HCT116 (cell line): ENCODE results near the gene NEB. TPM values are rescaled to one million over a fixed set of nuclear protein-coding genes. Genes with fewer than 3 reads are reported as not detected.

Experiments used
- ATAC-seq: fragments of 200-7000 bp; cut with Tn5 transposase; 2 replicates; pipeline ENCODE4 v1.9.1; 2020; ENCODE audit warnings: mild to moderate bottlenecking, moderate library complexity
- BruUV-seq: library from RNA; stranded (reverse); fragments of 400-500 nt; replicated peaks from 2 replicates; lab custom pipeline; 2021; lab: Mats Ljungman, UMichigan
- CTCF ChIA-PET: fragments of 300-600 bp; sonication (Branson Sonifier 250); formaldehyde crosslinking; loops from one replicate; lab custom pipeline; 2021; ENCODE audit warnings: antibody characterized with exemption; lab: Charles Lee
- POLR2A ChIA-PET: fragments of 300-600, 350-600 bp; sonication (Branson Sonifier 250); formaldehyde crosslinking; loops from one replicate; lab custom pipeline; 2021; ENCODE audit warnings: antibody characterized with exemption; lab: Charles Lee
- RAD21 ChIA-PET, 2 experiments: fragments of 300-600 bp; sonication (Branson Sonifier 250); formaldehyde crosslinking; loops; one replicate each; lab custom pipeline; 2023; ENCODE audit warnings: low total read pairs in 2 of 2; ENCODE audit not compliant: uncharacterized antibody in 2 of 2, unreplicated experiment in 2 of 2, low non-redundant PET in 1 of 2; lab: Charles Lee
- DNase-seq: peaks from one replicate; pipeline ENCODE4 v3.0.0-alpha.2; 2010; ENCODE audit warnings: low read depth, low spot score
- H2AFZ ChIP-seq: fragments of 200-600 bp; shearing (Covaris generic), sonication (generic); 2 replicates; pipeline ENCODE4 v1.6.1; 2017; ENCODE audit warnings: low read depth, mixed run types, mixed read lengths, antibody characterized with exemption, low read length; ENCODE audit not compliant: poor library complexity, severe bottlenecking
- H3K27ac ChIP-seq: 2 replicates; pipeline ENCODE4 v1.5.1; 2012; ENCODE audit warnings: low read depth, low read length
- H3K27me3 ChIP-seq: fragments of 200-600 bp; sonication (generic); 2 replicates; pipeline ENCODE4 v1.6.1; 2016; ENCODE audit warnings: mixed run types, low read length, mixed read lengths; ENCODE audit not compliant: insufficient read depth
- H3K36me3 ChIP-seq, 2 experiments: fragments of 200-500 bp in 1 of 2; fragments of 200-600 bp in 1 of 2; sonication (Bioruptor generic) in 1 of 2; sonication (generic) in 1 of 2; 2 replicates each; pipeline versions ENCODE4 v1.5.1 to v1.6.1; 2014 to 2016; ENCODE audit warnings: low read length in 2 of 2, inconsistent platforms in 1 of 2, mixed read lengths in 1 of 2, mixed run types in 1 of 2; ENCODE audit not compliant: insufficient read depth in 2 of 2, control insufficient read depth in 1 of 2
- H3K4me1 ChIP-seq, 2 experiments: fragments of 200-600 bp in 1 of 2; sonication (generic) in 1 of 2; 2 replicates each; pipeline versions ENCODE4 v1.5.1 to v1.6.1; 2012 to 2017; ENCODE audit warnings: low read length in 2 of 2, inconsistent platforms in 1 of 2, mild to moderate bottlenecking in 1 of 2, mixed read lengths in 1 of 2, mixed run types in 1 of 2, moderate library complexity in 1 of 2; ENCODE audit not compliant: insufficient read depth in 2 of 2, control insufficient read depth in 1 of 2
- H3K4me2 ChIP-seq: fragments of 200-600 bp; sonication (generic); 2 replicates; pipeline ENCODE4 v1.6.1; 2017; ENCODE audit warnings: mixed run types, low read length, mixed read lengths
- H3K4me3 ChIP-seq, 2 experiments: fragments of 200-600 bp in 1 of 2; sonication (generic) in 1 of 2; replicated peaks in 1 of 2; 2 replicates each; pipeline ENCODE4 v1.5.1; 2011 to 2016; ENCODE audit warnings: low read length in 2 of 2, control low read depth in 1 of 2, low read depth in 1 of 2, mild to moderate bottlenecking in 1 of 2, mixed read lengths in 1 of 2, mixed run types in 1 of 2
- H3K79me2 ChIP-seq: fragments of 200-600 bp; sonication (generic); 2 replicates; pipeline ENCODE4 v1.6.1; 2017; ENCODE audit warnings: mild to moderate bottlenecking, mixed run types, low read length, moderate library complexity, mixed read lengths; ENCODE audit not compliant: insufficient read depth
- H3K9ac ChIP-seq: fragments of 200-600 bp; sonication (generic); 2 replicates; pipeline ENCODE4 v1.6.1; 2016; ENCODE audit warnings: low read length, mixed read lengths
- H3K9me2 ChIP-seq: fragments of 200-600 bp; sonication (generic), shearing (Covaris generic); 2 replicates; pipeline ENCODE4 v1.6.1; 2017; ENCODE audit warnings: mixed run types, mild to moderate bottlenecking, moderate library complexity; ENCODE audit not compliant: insufficient read depth
- H3K9me3 ChIP-seq, 2 experiments: fragments of 200-500 bp in 1 of 2; fragments of 200-600 bp in 1 of 2; sonication (Bioruptor generic) in 1 of 2; sonication (generic) in 1 of 2; 2 replicates each; pipeline ENCODE4 v1.6.1; 2014 to 2017; ENCODE audit warnings: low read length in 2 of 2, mixed read lengths in 2 of 2, inconsistent platforms in 1 of 2, low read depth in 1 of 2, mild to moderate bottlenecking in 1 of 2, mixed run types in 1 of 2, moderate library complexity in 1 of 2; ENCODE audit not compliant: control insufficient read depth in 1 of 2, insufficient read depth in 1 of 2
- H4K20me1 ChIP-seq: fragments of 200-600 bp; sonication (generic), shearing (Covaris generic); 2 replicates; pipeline ENCODE4 v1.6.1; 2017; ENCODE audit warnings: mixed run types, mild to moderate bottlenecking, moderate library complexity; ENCODE audit not compliant: insufficient read depth
- CBX3 ChIP-seq: IDR thresholded peaks from 2 replicates; pipeline ENCODE4 v1.6.1; 2012; ENCODE audit warnings: low read depth
- EGR1 ChIP-seq: IDR thresholded peaks from 2 replicates; pipeline ENCODE4 v1.6.1; 2012; ENCODE audit warnings: low read depth
- ELF1 ChIP-seq: IDR thresholded peaks from 2 replicates; pipeline ENCODE4 v1.6.1; 2012; ENCODE audit warnings: low read depth, borderline replicate concordance
- EZH2 ChIP-seq: fragments of 200-600 bp; sonication (generic); IDR thresholded peaks from 2 replicates; pipeline ENCODE4 v1.6.1; 2017; ENCODE audit warnings: antibody characterized with exemption, mixed run types
- JUND ChIP-seq: IDR thresholded peaks from 2 replicates; pipeline ENCODE4 v1.6.1; 2012
- MAX ChIP-seq: IDR thresholded peaks from 2 replicates; pipeline ENCODE4 v1.6.1; 2012
- POLR2A ChIP-seq: IDR thresholded peaks from 2 replicates; pipeline ENCODE4 v1.7.0; 2011; ENCODE audit warnings: borderline replicate concordance; ENCODE audit not compliant: insufficient read depth, insufficient read length; ENCODE audit errors: extremely low read depth
- POLR2AphosphoS5 ChIP-seq: IDR thresholded peaks from 2 replicates; pipeline ENCODE4 v1.6.1; 2011; ENCODE audit warnings: mild to moderate bottlenecking, low read depth, low read length, moderate library complexity
- RAD21 ChIP-seq: IDR thresholded peaks from 2 replicates; pipeline ENCODE4 v1.6.1; 2012; ENCODE audit warnings: low read depth, mild to moderate bottlenecking
- REST ChIP-seq: IDR thresholded peaks from 2 replicates; pipeline ENCODE4 v1.6.1; 2012; ENCODE audit warnings: low read depth
- SIN3A ChIP-seq: IDR thresholded peaks from 2 replicates; pipeline ENCODE4 v1.6.1; 2012; ENCODE audit warnings: low read depth
- SP1 ChIP-seq: IDR thresholded peaks from 2 replicates; pipeline ENCODE4 v1.6.1; 2012; ENCODE audit warnings: low read depth
- SRF ChIP-seq: IDR thresholded peaks from 2 replicates; pipeline ENCODE4 v1.6.1; 2012; ENCODE audit warnings: low read depth
- TCF7L2 ChIP-seq: IDR thresholded peaks from 2 replicates; pipeline ENCODE4 v1.7.0; 2011; ENCODE audit warnings: borderline replicate concordance, inconsistent platforms; ENCODE audit not compliant: insufficient read depth, insufficient read length; ENCODE audit errors: extremely low read depth
- YY1 ChIP-seq: IDR thresholded peaks from 2 replicates; pipeline ENCODE4 v1.6.1; 2011; ENCODE audit warnings: low read length, low read depth, moderate library complexity, mild to moderate bottlenecking; ENCODE audit not compliant: insufficient replicate concordance; ENCODE audit errors: extremely low read depth
- ZFX ChIP-seq: fragments of 450-650 bp; IDR thresholded peaks from 2 replicates; pipeline ENCODE4 v1.6.1; 2017
- ZNF274 ChIP-seq: fragments of 200-500 bp; sonication (Bioruptor generic); IDR thresholded peaks from 2 replicates; pipeline ENCODE4 v1.6.1; 2014; ENCODE audit warnings: mild to moderate bottlenecking, low read depth, low read length, inconsistent platforms
- intact Hi-C: fragments of 100-400 bp; cut with micrococcal nuclease; formaldehyde crosslinking; loops from 2 replicates; pipeline ENCODE4 v1.10.0; 2022
- total RNA-seq: library from RNA; stranded (reverse); gene quantifications from one replicate; pipeline ENCODE4 v1.2.1, GENCODE V29; 2021; ENCODE audit not compliant: unreplicated experiment
- TF ChIP-seq, protein P1 (sequence below): IDR thresholded peaks from 2 replicates; pipeline ENCODE4 v1.6.1; 2011; ENCODE audit warnings: mild to moderate bottlenecking, low read length, moderate library complexity; ENCODE audit not compliant: insufficient replicate concordance; ENCODE audit errors: extremely low read depth
- TF ChIP-seq, protein P2 (sequence below): IDR thresholded peaks from 2 replicates; pipeline ENCODE4 v1.6.1; 2012

The NEB gene
- total RNA-seq, 1 experiment from 2014 or later, result 0.34 TPM

DNA sequence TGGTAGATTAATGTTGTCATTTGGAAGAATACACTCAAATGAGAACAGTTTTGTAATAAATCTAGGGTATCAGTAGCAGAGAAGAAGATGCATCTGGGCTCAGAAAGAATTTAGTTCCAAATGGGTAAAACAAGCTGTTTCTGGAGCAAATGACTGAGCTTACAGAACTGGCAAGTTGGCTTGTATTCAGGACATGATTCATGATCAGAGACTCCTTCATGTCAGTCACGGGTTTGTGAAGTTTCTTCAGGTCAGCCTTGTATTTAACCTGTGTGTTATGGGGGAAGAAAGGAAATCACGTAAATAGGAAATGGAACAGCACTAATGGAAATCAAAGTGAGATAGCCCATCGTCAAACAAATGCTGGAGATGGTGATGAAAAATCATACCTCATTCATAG, 215.5 kb downstream of the NEB start:
- ChIA-PET CTCF (no interaction called here), POLR2A (no interaction called here), RAD21 (no interaction called here)
- no peaks in the 10 kb centered on the region for H3K9me2 ChIP-seq
- H3K9me3 ChIP-seq, result no peaks in the 10 kb centered on the region
- no peak for TF ChIP-seq POLR2A
- TF ChIP-seq SRF, result no peak
- no peak for TF ChIP-seq ZFX
- no peak for TF ChIP-seq ZNF274
- no peak for TF ChIP-seq SIN3A
- TF ChIP-seq JUND, result no peak
- TF ChIP-seq, protein P1, sequence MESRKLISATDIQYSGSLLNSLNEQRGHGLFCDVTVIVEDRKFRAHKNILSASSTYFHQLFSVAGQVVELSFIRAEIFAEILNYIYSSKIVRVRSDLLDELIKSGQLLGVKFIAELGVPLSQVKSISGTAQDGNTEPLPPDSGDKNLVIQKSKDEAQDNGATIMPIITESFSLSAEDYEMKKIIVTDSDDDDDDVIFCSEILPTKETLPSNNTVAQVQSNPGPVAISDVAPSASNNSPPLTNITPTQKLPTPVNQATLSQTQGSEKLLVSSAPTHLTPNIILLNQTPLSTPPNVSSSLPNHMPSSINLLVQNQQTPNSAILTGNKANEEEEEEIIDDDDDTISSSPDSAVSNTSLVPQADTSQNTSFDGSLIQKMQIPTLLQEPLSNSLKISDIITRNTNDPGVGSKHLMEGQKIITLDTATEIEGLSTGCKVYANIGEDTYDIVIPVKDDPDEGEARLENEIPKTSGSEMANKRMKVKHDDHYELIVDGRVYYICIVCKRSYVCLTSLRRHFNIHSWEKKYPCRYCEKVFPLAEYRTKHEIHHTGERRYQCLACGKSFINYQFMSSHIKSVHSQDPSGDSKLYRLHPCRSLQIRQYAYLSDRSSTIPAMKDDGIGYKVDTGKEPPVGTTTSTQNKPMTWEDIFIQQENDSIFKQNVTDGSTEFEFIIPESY, result no peak
- TF ChIP-seq RAD21, result no peak
- TF ChIP-seq MAX, result no peak
- no peak for TF ChIP-seq REST
- TF ChIP-seq EGR1, result no peak
- TF ChIP-seq SP1, result no peak
- TF ChIP-seq CBX3, result no peak
- no peak for TF ChIP-seq TCF7L2
- no peak for TF ChIP-seq POLR2AphosphoS5
- TF ChIP-seq, protein P2, sequence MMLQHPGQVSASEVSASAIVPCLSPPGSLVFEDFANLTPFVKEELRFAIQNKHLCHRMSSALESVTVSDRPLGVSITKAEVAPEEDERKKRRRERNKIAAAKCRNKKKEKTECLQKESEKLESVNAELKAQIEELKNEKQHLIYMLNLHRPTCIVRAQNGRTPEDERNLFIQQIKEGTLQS, result no peak
- TF ChIP-seq EZH2, result no peak
- no peak for TF ChIP-seq YY1
- no peak for TF ChIP-seq ELF1
- no peak overlapping the region for H3K4me3 ChIP-seq
- H3K79me2 ChIP-seq, result no peaks in the 10 kb centered on the region
- ATAC-seq, result no peak
- DNase-seq, result no peak
- H3K36me3 ChIP-seq, result no peaks in the 10 kb centered on the region
- H4K20me1 ChIP-seq, result no peaks in the 10 kb centered on the region
- H3K27ac ChIP-seq, result no peak overlapping the region
- H3K27me3 ChIP-seq, result no peaks in the 10 kb centered on the region
- no peak overlapping the region for H3K4me2 ChIP-seq
- no peaks in the 10 kb centered on the region for H3K4me1 ChIP-seq
- intact Hi-C loops, result no loop called here
- H3K9ac ChIP-seq, result no peak overlapping the region
- no peak overlapping the region for H2AFZ ChIP-seq
- BruUV-seq, result no TSS peak
